WTC11 (cell line): Measurements from ENCODE around the gene TCF3. TPM values are rescaled to one million over a fixed set of nuclear protein-coding genes. Genes with fewer than 3 reads are reported as not detected.

Experiments
- ATAC-seq: fragments of 200-7000 bp; cut with Tn5 transposase; 2 replicates; pipeline ENCODE4 v1.10.0; 2021; ENCODE audit warnings: mild to moderate bottlenecking, moderate library complexity
- CTCF ChIA-PET: fragments of 300-600 bp; sonication (Branson Sonifier 250); formaldehyde crosslinking; loops from one replicate; lab custom pipeline; 2021; ENCODE audit warnings: antibody characterized with exemption; lab: Charles Lee
- POLR2A ChIA-PET: fragments of 350-600 bp; sonication (Branson Sonifier 250); formaldehyde crosslinking; loops from one replicate; lab custom pipeline; 2021; ENCODE audit warnings: antibody characterized with exemption; lab: Charles Lee
- DNase-seq: peaks from one replicate; pipeline ENCODE4 v3.0.0; 2021; ENCODE audit warnings: low spot score
- H3K27ac Mint-ChIP-seq: 2 replicates; pipeline ENCODE4 v1.8.0; 2021; ENCODE audit warnings: mixed read lengths
- H3K27me3 Mint-ChIP-seq: 2 replicates; pipeline ENCODE4 v1.8.0; 2021; ENCODE audit warnings: low read depth, mild to moderate bottlenecking, moderate library complexity, mixed read lengths
- H3K36me3 Mint-ChIP-seq: 2 replicates; pipeline ENCODE4 v1.8.0; 2021; ENCODE audit warnings: mixed read lengths
- H3K4me1 Mint-ChIP-seq: 2 replicates; pipeline ENCODE4 v1.8.0; 2022; ENCODE audit warnings: mixed read lengths
- H3K4me3 Mint-ChIP-seq: 2 replicates; pipeline ENCODE4 v1.8.0; 2021; ENCODE audit warnings: mild to moderate bottlenecking, moderate library complexity, mixed read lengths
- H3K9me3 Mint-ChIP-seq: 2 replicates; pipeline ENCODE4 v1.8.0; 2021; ENCODE audit warnings: mixed read lengths
- AR ChIP-seq: fragments of 250-450 bp; sonication (Bioruptor Pico); IDR thresholded peaks from 2 replicates; pipeline ENCODE4 v1.9.0; 2021; ENCODE audit warnings: mild to moderate bottlenecking
- ATF3 ChIP-seq: sonication (generic); formaldehyde crosslinking; conservative IDR thresholded peaks from 2 replicates; pipeline ENCODE4 v1.8.1; 2022; ENCODE audit warnings: mild to moderate bottlenecking, missing genetic modification reagents
- CBFB ChIP-seq: sonication (generic); formaldehyde crosslinking; IDR thresholded peaks from 2 replicates; pipeline ENCODE4 v1.8.1; 2022; ENCODE audit warnings: mild to moderate bottlenecking, low read depth, missing genetic modification reagents
- CREB1 ChIP-seq: sonication (generic); formaldehyde crosslinking; IDR thresholded peaks from 2 replicates; pipeline ENCODE4 v1.8.0; 2023; ENCODE audit warnings: mild to moderate bottlenecking, missing genetic modification reagents
- FOXJ3 ChIP-seq: sonication (generic); formaldehyde crosslinking; IDR thresholded peaks from 2 replicates; pipeline ENCODE4 v1.9.0; 2021; ENCODE audit warnings: missing genetic modification reagents, mild to moderate bottlenecking, borderline replicate concordance
- GABPB1 ChIP-seq: sonication (generic); formaldehyde crosslinking; IDR thresholded peaks from 2 replicates; pipeline ENCODE4 v1.8.1; 2023; ENCODE audit warnings: mild to moderate bottlenecking, missing genetic modification reagents
- HMGXB4 ChIP-seq: sonication (generic); formaldehyde crosslinking; IDR thresholded peaks from 2 replicates; pipeline ENCODE4 v1.8.1; 2023; ENCODE audit warnings: mild to moderate bottlenecking, moderate library complexity, missing genetic modification reagents
- MAX ChIP-seq: sonication (generic); formaldehyde crosslinking; IDR thresholded peaks from 2 replicates; pipeline ENCODE4 v1.8.0; 2022; ENCODE audit warnings: mild to moderate bottlenecking, missing genetic modification reagents
- NR3C1 ChIP-seq: sonication (generic); formaldehyde crosslinking; conservative IDR thresholded peaks from 2 replicates; pipeline ENCODE4 v1.8.1; 2023; ENCODE audit warnings: low read depth, mild to moderate bottlenecking, missing genetic modification reagents
- PRDM15 ChIP-seq: sonication (generic); formaldehyde crosslinking; IDR thresholded peaks from 2 replicates; pipeline ENCODE4 v1.8.0; 2022; ENCODE audit warnings: missing genetic modification reagents
- PRRX2 ChIP-seq: fragments of 250-450 bp; sonication (Bioruptor Pico); IDR thresholded peaks from 2 replicates; pipeline ENCODE4 v1.8.0; 2021; ENCODE audit warnings: mild to moderate bottlenecking
- SP1 ChIP-seq: sonication (generic); formaldehyde crosslinking; conservative IDR thresholded peaks from 2 replicates; pipeline ENCODE4 v1.8.1; 2022; ENCODE audit warnings: missing genetic modification reagents
- TP53 ChIP-seq: sonication (generic); formaldehyde crosslinking; IDR thresholded peaks from 2 replicates; pipeline ENCODE4 v1.8.1; 2023; ENCODE audit warnings: mild to moderate bottlenecking, missing genetic modification reagents
- ZNF263 ChIP-seq: sonication (generic); formaldehyde crosslinking; IDR thresholded peaks from 2 replicates; pipeline ENCODE4 v1.8.1; 2022; ENCODE audit warnings: low read depth, mild to moderate bottlenecking, moderate library complexity, missing genetic modification reagents
- total RNA-seq: library from RNA; stranded (reverse); gene quantifications from 3 replicates; pipeline ENCODE4 v1.2.3, GENCODE V29; 2021
- TF ChIP-seq, protein P1 (sequence below): fragments of 200-600 bp; IDR thresholded peaks from 2 replicates; pipeline ENCODE4 v1.8.0; 2022; ENCODE audit warnings: antibody characterized with exemption
- TF ChIP-seq, protein P2 (sequence below): sonication (generic); formaldehyde crosslinking; IDR thresholded peaks from 2 replicates; pipeline ENCODE4 v1.8.0; 2022; ENCODE audit warnings: mild to moderate bottlenecking, missing genetic modification reagents
- TF ChIP-seq, protein P3 (sequence below): sonication (generic); formaldehyde crosslinking; IDR thresholded peaks from 2 replicates; pipeline ENCODE4 v1.8.1; 2023; ENCODE audit warnings: mild to moderate bottlenecking, missing genetic modification reagents

TCF3 gene
- total RNA-seq, 1 experiment from 2014 or later = 324 TPM

- TF ChIP-seq, protein P1, sequence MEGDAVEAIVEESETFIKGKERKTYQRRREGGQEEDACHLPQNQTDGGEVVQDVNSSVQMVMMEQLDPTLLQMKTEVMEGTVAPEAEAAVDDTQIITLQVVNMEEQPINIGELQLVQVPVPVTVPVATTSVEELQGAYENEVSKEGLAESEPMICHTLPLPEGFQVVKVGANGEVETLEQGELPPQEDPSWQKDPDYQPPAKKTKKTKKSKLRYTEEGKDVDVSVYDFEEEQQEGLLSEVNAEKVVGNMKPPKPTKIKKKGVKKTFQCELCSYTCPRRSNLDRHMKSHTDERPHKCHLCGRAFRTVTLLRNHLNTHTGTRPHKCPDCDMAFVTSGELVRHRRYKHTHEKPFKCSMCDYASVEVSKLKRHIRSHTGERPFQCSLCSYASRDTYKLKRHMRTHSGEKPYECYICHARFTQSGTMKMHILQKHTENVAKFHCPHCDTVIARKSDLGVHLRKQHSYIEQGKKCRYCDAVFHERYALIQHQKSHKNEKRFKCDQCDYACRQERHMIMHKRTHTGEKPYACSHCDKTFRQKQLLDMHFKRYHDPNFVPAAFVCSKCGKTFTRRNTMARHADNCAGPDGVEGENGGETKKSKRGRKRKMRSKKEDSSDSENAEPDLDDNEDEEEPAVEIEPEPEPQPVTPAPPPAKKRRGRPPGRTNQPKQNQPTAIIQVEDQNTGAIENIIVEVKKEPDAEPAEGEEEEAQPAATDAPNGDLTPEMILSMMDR = peak; percentile 84
- TF ChIP-seq AR (CRISPR knock-in tag) (no peak), PRRX2 (CRISPR knock-in tag) (no peak), SP1 (CRISPR knock-in tag) (0 out of 2 replicates have a peak, but pooled peaks have one; percentile 30), ZNF263 (CRISPR knock-in tag) (no peak; the same call in 1 of the 2 replicates), MAX (peak; percentile 77; the same call in 1 of the 2 replicates), GABPB1 (CRISPR knock-in tag) (no peak), PRDM15 (CRISPR knock-in tag) (no peak), ATF3 (no peak), HMGXB4 (CRISPR knock-in tag) (peak; percentile 58)
Measured at GRCh38 chr19:1672038-1672768, 19.8 kb upstream of the TCF3 start (continued).

DNA sequence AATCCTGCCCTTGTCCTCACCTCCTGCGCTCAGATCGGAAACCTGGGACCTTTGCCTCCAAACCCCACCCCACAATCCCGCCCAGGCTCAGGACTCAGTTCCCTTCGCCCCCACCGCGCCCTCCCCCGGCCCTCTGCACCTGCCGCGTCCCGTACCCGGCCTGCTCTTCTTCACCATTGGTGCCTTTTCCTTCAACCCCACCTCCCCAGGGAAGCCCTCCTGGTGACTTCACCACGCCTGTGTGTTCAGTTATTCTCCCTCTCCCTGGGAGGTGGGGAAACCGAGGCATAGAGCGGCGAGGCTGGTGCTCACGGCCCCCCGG is 19.3 kb upstream of the TCF3 start:
- POLR2A ChIA-PET = no interaction called here
- Mint-ChIP-seq H3K27me3 (peaks cover 90% of the 10 kb centered on the region), H3K9me3 (no peaks in the 10 kb centered on the region), H3K27ac (no peak overlapping the region), H3K4me3 (peak overlapping the region; percentile 41), H3K4me1 (peaks cover 18% of the 10 kb centered on the region), H3K36me3 (no peaks in the 10 kb centered on the region)
- ATAC-seq = peak; percentile 9; the same call in 1 of the 2 replicates
- DNase-seq = no peak
- CTCF ChIA-PET = interaction anchor here (0.9 to 4.6 kb wide), 23 partner anchors 12 to 200 kb away, joined by 3 to 85 read pairs (median 7); partner anchors contain the start of gene MBD3
- TF ChIP-seq TP53 (no peak), NR3C1 (no peak), CBFB (no peak), PRDM15 (CRISPR knock-in tag) (no peak), FOXJ3 (CRISPR knock-in tag) (no peak), CREB1 (CRISPR knock-in tag) (no peak)
- TF ChIP-seq, protein P2, sequence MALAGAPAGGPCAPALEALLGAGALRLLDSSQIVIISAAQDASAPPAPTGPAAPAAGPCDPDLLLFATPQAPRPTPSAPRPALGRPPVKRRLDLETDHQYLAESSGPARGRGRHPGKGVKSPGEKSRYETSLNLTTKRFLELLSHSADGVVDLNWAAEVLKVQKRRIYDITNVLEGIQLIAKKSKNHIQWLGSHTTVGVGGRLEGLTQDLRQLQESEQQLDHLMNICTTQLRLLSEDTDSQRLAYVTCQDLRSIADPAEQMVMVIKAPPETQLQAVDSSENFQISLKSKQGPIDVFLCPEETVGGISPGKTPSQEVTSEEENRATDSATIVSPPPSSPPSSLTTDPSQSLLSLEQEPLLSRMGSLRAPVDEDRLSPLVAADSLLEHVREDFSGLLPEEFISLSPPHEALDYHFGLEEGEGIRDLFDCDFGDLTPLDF (CRISPR knock-in tag) = no peak
- TF ChIP-seq, protein P3, sequence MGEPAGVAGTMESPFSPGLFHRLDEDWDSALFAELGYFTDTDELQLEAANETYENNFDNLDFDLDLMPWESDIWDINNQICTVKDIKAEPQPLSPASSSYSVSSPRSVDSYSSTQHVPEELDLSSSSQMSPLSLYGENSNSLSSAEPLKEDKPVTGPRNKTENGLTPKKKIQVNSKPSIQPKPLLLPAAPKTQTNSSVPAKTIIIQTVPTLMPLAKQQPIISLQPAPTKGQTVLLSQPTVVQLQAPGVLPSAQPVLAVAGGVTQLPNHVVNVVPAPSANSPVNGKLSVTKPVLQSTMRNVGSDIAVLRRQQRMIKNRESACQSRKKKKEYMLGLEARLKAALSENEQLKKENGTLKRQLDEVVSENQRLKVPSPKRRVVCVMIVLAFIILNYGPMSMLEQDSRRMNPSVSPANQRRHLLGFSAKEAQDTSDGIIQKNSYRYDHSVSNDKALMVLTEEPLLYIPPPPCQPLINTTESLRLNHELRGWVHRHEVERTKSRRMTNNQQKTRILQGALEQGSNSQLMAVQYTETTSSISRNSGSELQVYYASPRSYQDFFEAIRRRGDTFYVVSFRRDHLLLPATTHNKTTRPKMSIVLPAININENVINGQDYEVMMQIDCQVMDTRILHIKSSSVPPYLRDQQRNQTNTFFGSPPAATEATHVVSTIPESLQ = no peak
